ENCODE results near the gene INO80D. TPM values are rescaled to one million over a fixed set of nuclear protein-coding genes. Genes with fewer than 3 reads are reported as not detected.

INO80D gene
- total and polyA plus RNA-seq, 2 of the 8 experiments (the other 6 are each of a cell fraction or from before 2014, with no cell fraction given) = 6.2 to 37.4 TPM

DNA sequence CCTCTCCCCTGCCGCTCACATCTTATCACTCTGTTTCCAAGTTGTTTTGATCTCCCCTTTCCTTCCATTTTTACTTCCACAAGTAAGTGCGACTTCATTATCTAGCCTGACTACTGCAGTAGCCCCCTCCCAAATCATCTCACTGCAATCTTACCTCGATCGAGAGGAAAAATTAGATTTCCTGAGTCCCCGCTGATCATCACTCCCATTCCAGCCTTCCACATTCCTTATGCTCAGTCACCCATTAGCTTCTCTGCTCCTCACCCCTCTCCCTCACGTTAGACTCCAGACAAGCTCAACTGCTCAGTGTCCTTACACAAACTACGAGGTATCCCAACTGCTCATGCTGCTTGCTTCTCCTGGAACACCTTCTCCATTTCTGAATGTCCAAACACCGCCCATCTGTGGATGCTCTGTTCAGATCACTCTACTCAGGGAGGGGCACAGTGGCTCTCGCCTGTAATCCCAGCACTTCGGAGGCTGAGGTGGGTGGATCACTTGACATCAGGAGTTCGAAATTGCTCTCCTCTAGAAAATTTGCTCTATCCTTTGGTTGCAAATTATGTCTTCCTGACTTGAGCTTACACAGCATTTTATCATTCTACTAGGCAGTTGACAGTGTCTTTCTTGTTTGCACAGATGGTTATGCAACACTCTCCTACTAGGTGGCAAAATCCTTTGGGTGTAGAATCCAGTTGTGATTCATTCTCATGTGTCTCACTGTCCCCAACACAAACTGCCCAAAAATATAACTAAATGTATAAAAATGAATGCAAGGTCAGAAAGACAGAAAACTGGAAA, 96.5 kb downstream of the INO80D start:
- ChIA-PET POLR2A (ENCODE audit: partially characterized antibody) (interaction anchor here (1.3 kb wide), 1 partner anchor 129 kb away, joined by 3 read pairs; no protein-coding TSS in a partner anchor), CTCF (ENCODE audit: partially characterized antibody) (interaction anchor here (0.6 to 1.4 kb wide), 2 partner anchors 9 to 18 kb away, joined by 4 to 7 read pairs; no protein-coding TSS in a partner anchor)
- no peaks in the 10 kb centered on the region for H3K79me1 ChIP-seq (ENCODE audit: low read depth, low read length)
- no peak overlapping the region for H3K56ac ChIP-seq (replicated peaks; ENCODE audit: insufficient read length, low read depth, low read length)
- H3K27me3 ChIP-seq (replicated peaks in 1 of 4; ENCODE audit: control insufficient read depth in 3 of 4, extremely low read depth in 1 of 4, insufficient read depth in 3 of 4, low read length in 3 of 4) = no peaks in the 10 kb centered on the region
- no peaks in the 10 kb centered on the region for H3K9me3 ChIP-seq (ENCODE audit: insufficient read depth in 2 of 2, low read depth in 1 of 2, low read length in 1 of 2)
- no peak overlapping the region for H2AFZ ChIP-seq (ENCODE audit: low read length)
- H2BK20ac ChIP-seq (ENCODE audit: low read length) = no peak overlapping the region
- no peaks in the 10 kb centered on the region for H3K4me1 ChIP-seq (replicated peaks in 1 of 4; ENCODE audit: control insufficient read depth in 3 of 4, insufficient read depth in 4 of 4, low read length in 3 of 4)
- peak overlapping the region; percentile 41 for H4K8ac ChIP-seq (ENCODE audit: extremely low read depth, insufficient read depth, low read length)
- no peak overlapping the region for H2BK5ac ChIP-seq (ENCODE audit: low read depth, low read length)
- WGBS, 2 experiments (ENCODE audit: extremely low coverage in 1 of 2, insufficient coverage in 1 of 2, insufficient read length in 1 of 2, insufficient replicate concordance in 2 of 2, low coverage in 1 of 2, low lambda C conversion rate in 2 of 2, missing lambda C conversion rate in 1 of 2) = 84% methylated on average over 11 of the region's 11 CpGs; no CpG with 5 or more reads in 1 of the 2 experiments
- no peak overlapping the region for H3K4me3 ChIP-seq (ENCODE audit: extremely low read depth in 1 of 4, insufficient read depth in 2 of 4, low read depth in 3 of 4, low read length in 4 of 4)
- no peak overlapping the region for H4K91ac ChIP-seq (replicated peaks; ENCODE audit: insufficient read length, low read length)
- H3K23ac ChIP-seq (ENCODE audit: insufficient read length) = no peak overlapping the region
- no peak overlapping the region for H2AK5ac ChIP-seq (ENCODE audit: low read depth, low read length)
- FAIRE-seq (no peak), DNase-seq (ENCODE audit: low read depth in 1 of 2, low spot score in 2 of 2) (peak in 1 of 2 experiments; percentile 43)
- peak overlapping the region in 1 of 4 experiments; percentile 37; a peak in 1 of 7 replicates for H3K9ac ChIP-seq (replicated peaks in 1 of 4; ENCODE audit: extremely low read depth in 1 of 4, low read depth in 3 of 4, low read length in 3 of 4)
- H3K4me2 ChIP-seq (ENCODE audit: insufficient read depth in 1 of 2, low read depth in 2 of 2, low read length in 2 of 2) = no peak overlapping the region
- no peaks in the 10 kb centered on the region for H3K23me2 ChIP-seq (ENCODE audit: low read depth, low read length)
- no peak overlapping the region for H3K4ac ChIP-seq (replicated peaks; ENCODE audit: insufficient read length, low read depth, low read length)
- no peak overlapping the region for H2BK15ac ChIP-seq (ENCODE audit: low read length)
- TF ChIP-seq SAP30 (IDR thresholded peaks at IDR 0.05; ENCODE audit: insufficient read depth, insufficient replicate concordance, low read length) (no peak), YY1 (IDR thresholded peaks at IDR 0.05; ENCODE audit: low read depth, low read length) (no peak), ATF3 (IDR thresholded peaks at IDR 0.05; ENCODE audit: insufficient read depth, low read depth, low read length) (no peak), HDAC6 (IDR thresholded peaks at IDR 0.05; ENCODE audit: low read depth, low read length) (no peak), ZNF274 (IDR thresholded peaks at IDR 0.05; ENCODE audit: borderline replicate concordance, extremely low read depth, low read length) (no peak), POLR2AphosphoS5 (IDR thresholded peaks at IDR 0.05; ENCODE audit: low read depth, low read length) (0 out of 2 replicates have a peak, but pooled peaks have one; percentile 32)
- no peak overlapping the region for H4K5ac ChIP-seq (ENCODE audit: insufficient read length, low read depth, low read length)
- H2BK120ac ChIP-seq (replicated peaks; ENCODE audit: low read depth, low read length) = no peak overlapping the region
- H4K20me1 ChIP-seq (replicated peaks in 1 of 2; ENCODE audit: control insufficient read depth in 1 of 2, insufficient read depth in 2 of 2, low read length in 2 of 2) = no peaks in the 10 kb centered on the region
- no peaks in the 10 kb centered on the region for H3K79me2 ChIP-seq (ENCODE audit: control insufficient read depth in 1 of 2, insufficient read depth in 2 of 2, low read length in 2 of 2)
- H3K14ac ChIP-seq (ENCODE audit: insufficient read length) = no peak overlapping the region
- no peak overlapping the region; the same call in 1 of the 2 replicates for H3K27ac ChIP-seq (ENCODE audit: low read depth, low read length)
- peak overlapping the region; percentile 63; the same call in 1 of the 2 replicates for H3K18ac ChIP-seq (ENCODE audit: extremely low read depth, low read length)
- peaks cover 0 to 5% (median 0%) of the 10 kb centered on the region in 4 experiments; a peak in 1 of 8 replicates for H3K36me3 ChIP-seq (ENCODE audit: control insufficient read depth in 2 of 4, insufficient read depth in 4 of 4, low read length in 3 of 4)
- no peak overlapping the region for H2BK12ac ChIP-seq (ENCODE audit: low read depth, low read length)

Data from H1 (cell line).